ENCODE measurements around the gene NHS. TPM values are rescaled to one million over a fixed set of nuclear protein-coding genes. Genes with fewer than 3 reads are reported as not detected.

NHS gene
- total RNA-seq, 2 donors from 2014 or later, result 6.0 to 7.3 TPM

GRCh38 chrX:17767734-17768133 is 392.7 kb downstream of the NHS start:
- peaks cover 30% of the 10 kb centered on the region for H3K27me3 ChIP-seq (ENCODE audit: control insufficient read depth, insufficient read depth, low read length, poor library complexity, severe bottlenecking)
- no peaks in the 10 kb centered on the region for H3K4me1 Mint-ChIP-seq

DNA sequence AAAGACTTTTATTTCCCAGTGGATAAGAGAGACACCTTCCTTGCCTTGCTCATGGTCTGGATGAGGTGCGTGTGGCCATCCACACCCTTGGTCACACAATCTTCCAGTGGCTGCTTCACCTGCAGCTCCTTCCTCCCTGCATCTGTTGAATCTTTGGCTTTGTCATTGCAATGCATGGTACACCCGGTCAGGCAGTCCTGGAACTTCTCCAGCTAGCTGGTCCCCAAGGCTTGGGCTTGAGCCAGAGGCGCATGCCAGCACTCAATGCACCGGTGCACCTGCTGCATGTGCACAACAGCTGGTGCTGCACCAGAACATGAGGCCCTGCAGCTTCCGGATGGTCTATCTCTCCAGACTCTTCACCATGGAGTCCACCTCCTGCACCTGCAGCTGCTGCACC is 394.0 kb downstream of the NHS start:
- no peak overlapping the region for H3K27ac Mint-ChIP-seq
- Histone ChIP-seq H3K4me1 (ENCODE audit: control insufficient read depth, insufficient read depth, low read length) (no peaks in the 10 kb centered on the region), H3K27ac (ENCODE audit: low read depth, low read length) (no peak overlapping the region), H3K9ac (ENCODE audit: extremely low read depth, low read length, poor library complexity, severe bottlenecking) (no peak overlapping the region), H3K4me3 (ENCODE audit: low read length) (no peak overlapping the region), H3K27me3 (ENCODE audit: control insufficient read depth, insufficient read depth, low read length, poor library complexity, severe bottlenecking) (peaks cover 38% of the 10 kb centered on the region), H3K9me3 (ENCODE audit: control insufficient read depth, low read length) (no peaks in the 10 kb centered on the region), H3K36me3 (ENCODE audit: control insufficient read depth, insufficient read depth, low read length) (no peaks in the 10 kb centered on the region)
- no peaks in the 10 kb centered on the region for H3K9me3 Mint-ChIP-seq
- H3K36me3 Mint-ChIP-seq (ENCODE audit: low read depth), result no peaks in the 10 kb centered on the region
- H3K27me3 Mint-ChIP-seq (ENCODE audit: insufficient read depth), result no peaks in the 10 kb centered on the region
- H3K4me1 Mint-ChIP-seq, result no peaks in the 10 kb centered on the region
- no peak for TF ChIP-seq CTCF (conservative IDR thresholded peaks at IDR 0.05)
- no peak for DNase-seq
- no peak overlapping the region for H3K4me3 Mint-ChIP-seq
- 91% methylated on average over 5 of the region's 5 CpGs; no CpG with 5 or more reads in 1 of the 2 experiments for WGBS, 2 experiments (ENCODE audit: insufficient coverage in 1 of 2, insufficient read length in 1 of 2)

More at GRCh38 chrX:17767734-17768133, 392.7 kb downstream of the NHS start:
- Mint-ChIP-seq H3K27me3 (ENCODE audit: insufficient read depth) (no peaks in the 10 kb centered on the region), H3K27ac (no peak overlapping the region), H3K9me3 (no peaks in the 10 kb centered on the region), H3K36me3 (ENCODE audit: low read depth) (no peaks in the 10 kb centered on the region), H3K4me3 (no peak overlapping the region)
- WGBS, 2 experiments (ENCODE audit: insufficient coverage in 1 of 2, insufficient read length in 1 of 2), result 82% methylated on average over 1 of the region's 1 CpG; no CpG with 5 or more reads in 1 of the 2 experiments
- H3K4me3 ChIP-seq (ENCODE audit: low read length), result no peak overlapping the region
- no peaks in the 10 kb centered on the region for H3K9me3 ChIP-seq (ENCODE audit: control insufficient read depth, low read length)
- no peak for TF ChIP-seq CTCF (conservative IDR thresholded peaks at IDR 0.05)
- H3K9ac ChIP-seq (ENCODE audit: extremely low read depth, low read length, poor library complexity, severe bottlenecking), result no peak overlapping the region
- no peaks in the 10 kb centered on the region for H3K36me3 ChIP-seq (ENCODE audit: control insufficient read depth, insufficient read depth, low read length)
- no peak overlapping the region for H3K27ac ChIP-seq (ENCODE audit: low read depth, low read length)
- no peak for DNase-seq
- H3K4me1 ChIP-seq (ENCODE audit: control insufficient read depth, insufficient read depth, low read length), result no peaks in the 10 kb centered on the region

DNA sequence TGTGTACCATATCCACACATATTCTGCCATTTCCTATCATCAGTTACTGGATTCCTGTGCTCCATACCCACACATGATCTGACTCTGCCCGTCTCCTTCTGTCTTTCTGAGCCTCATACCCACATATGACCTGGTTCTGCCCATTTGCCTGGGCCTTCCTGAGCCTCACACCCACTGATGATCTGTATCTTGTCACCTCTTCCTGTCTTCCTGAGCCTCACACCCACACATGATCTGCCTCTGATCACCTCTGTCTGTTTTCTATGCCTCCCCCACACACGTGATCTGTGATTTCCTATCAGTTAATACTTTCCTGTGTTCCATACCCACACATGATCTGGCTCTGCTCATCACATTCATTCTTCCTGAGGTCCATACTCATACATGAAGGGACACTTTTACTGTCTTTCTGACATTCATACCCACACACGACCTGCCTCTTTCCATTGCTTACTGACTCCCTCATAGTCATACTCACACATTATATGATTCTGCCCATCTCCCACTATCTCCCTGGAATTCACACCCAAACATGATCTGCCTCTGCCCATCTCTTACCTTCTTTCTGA is 394.8 kb downstream of the NHS start:
- Histone ChIP-seq H3K4me3 (ENCODE audit: low read length) (no peak overlapping the region), H3K4me1 (ENCODE audit: control insufficient read depth, insufficient read depth, low read length) (no peaks in the 10 kb centered on the region), H3K27me3 (ENCODE audit: control insufficient read depth, insufficient read depth, low read length, poor library complexity, severe bottlenecking) (peaks cover 38% of the 10 kb centered on the region), H3K9me3 (ENCODE audit: control insufficient read depth, low read length) (no peaks in the 10 kb centered on the region), H3K9ac (ENCODE audit: extremely low read depth, low read length, poor library complexity, severe bottlenecking) (no peak overlapping the region), H3K27ac (ENCODE audit: low read depth, low read length) (no peak overlapping the region), H3K36me3 (ENCODE audit: control insufficient read depth, insufficient read depth, low read length) (no peaks in the 10 kb centered on the region)
- no peak for DNase-seq
- no peaks in the 10 kb centered on the region for H3K4me1 Mint-ChIP-seq
- no peak overlapping the region for H3K27ac Mint-ChIP-seq
- TF ChIP-seq CTCF (conservative IDR thresholded peaks at IDR 0.05), result no peak
- H3K9me3 Mint-ChIP-seq, result no peaks in the 10 kb centered on the region
- H3K36me3 Mint-ChIP-seq (ENCODE audit: low read depth), result no peaks in the 10 kb centered on the region
- H3K27me3 Mint-ChIP-seq (ENCODE audit: insufficient read depth), result no peaks in the 10 kb centered on the region
- 74 to 87% methylated on average over 2 to 3 of the region's 3 CpGs for WGBS, 2 experiments (ENCODE audit: insufficient coverage in 1 of 2, insufficient read length in 1 of 2)
- H3K4me3 Mint-ChIP-seq, result no peak overlapping the region
